GM23248 (cell line): ENCODE results near the gene ELOVL1.

ENCODE experiments used
- EZH2 ChIP-seq: fragments of 200-600 bp; sonication (generic); IDR thresholded peaks from 2 replicates; pipeline ENCODE4 v1.6.1; 2018; ENCODE audit warnings: antibody characterized with exemption, mild to moderate bottlenecking; ENCODE audit not compliant: insufficient read depth, poor library complexity, severe bottlenecking
- EZH2phosphoT487 ChIP-seq: fragments of 200-600 bp; sonication (generic); IDR thresholded peaks from 2 replicates; pipeline ENCODE4 v1.6.1; 2018; ENCODE audit warnings: antibody characterized with exemption, moderate library complexity, mild to moderate bottlenecking, low read depth; ENCODE audit not compliant: insufficient read depth

DNA sequence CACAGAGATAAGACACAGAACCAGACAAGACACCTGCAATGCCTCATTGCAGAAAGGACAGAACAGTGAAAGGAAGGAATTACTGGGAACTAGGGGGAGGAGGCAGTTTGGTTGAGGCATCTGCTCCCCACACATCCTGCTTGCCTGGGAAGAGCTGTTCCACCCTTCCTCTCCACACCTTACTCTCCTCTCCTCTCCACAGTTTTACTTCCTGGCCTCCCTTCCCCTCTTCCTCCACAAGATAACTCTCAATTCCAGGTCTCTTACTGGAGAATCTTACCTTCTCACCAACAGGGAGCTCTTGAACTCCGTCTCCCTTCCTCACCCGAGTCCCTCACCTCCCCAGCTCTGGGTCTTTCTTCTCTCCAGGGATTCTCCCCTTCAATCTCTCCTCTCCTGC, 2.1 kb downstream of the ELOVL1 start:
- TF ChIP-seq EZH2 (no peak), EZH2phosphoT487 (no peak)
